WTC11 (cell line): Measurements from ENCODE around the gene MBOAT1.

Experiments
- ARID4B ChIP-seq: sonication (generic); formaldehyde crosslinking; IDR thresholded peaks from 2 replicates; pipeline ENCODE4 v1.8.0; 2023; ENCODE audit warnings: missing genetic modification reagents, mild to moderate bottlenecking, borderline replicate concordance
- ATF6 ChIP-seq: sonication (generic); formaldehyde crosslinking; IDR thresholded peaks from 2 replicates; pipeline ENCODE4 v1.8.1; 2023; ENCODE audit warnings: mild to moderate bottlenecking, missing genetic modification reagents
- CTCF ChIP-seq: fragments of 200-600 bp; IDR thresholded peaks from 2 replicates; pipeline ENCODE4 v1.8.0; 2022; ENCODE audit warnings: antibody characterized with exemption
- E2F1 ChIP-seq: sonication (generic); formaldehyde crosslinking; IDR thresholded peaks from 2 replicates; pipeline ENCODE4 v1.8.0; 2022; ENCODE audit warnings: mild to moderate bottlenecking, missing genetic modification reagents
- NFYB ChIP-seq: sonication (generic); formaldehyde crosslinking; conservative IDR thresholded peaks from 2 replicates; pipeline ENCODE4 v1.8.0; 2022; ENCODE audit warnings: low read depth, missing genetic modification reagents
- NR1H2 ChIP-seq: sonication (generic); formaldehyde crosslinking; IDR thresholded peaks from 2 replicates; pipeline ENCODE4 v1.9.0; 2021; ENCODE audit warnings: mild to moderate bottlenecking, moderate library complexity, missing genetic modification reagents
- ZBTB43 ChIP-seq: sonication (generic); formaldehyde crosslinking; IDR thresholded peaks from 2 replicates; pipeline ENCODE4 v1.8.1; 2023; ENCODE audit warnings: mild to moderate bottlenecking, missing genetic modification reagents

GRCh38 chr6:20192625-20193024 lies 19.6 kb downstream of the MBOAT1 start:
- TF ChIP-seq CTCF, result no peak
- no peak for TF ChIP-seq NFYB
- TF ChIP-seq ATF6, result no peak
- TF ChIP-seq NR1H2, result no peak
- TF ChIP-seq E2F1, result no peak
- TF ChIP-seq ARID4B (CRISPR knock-in tag), result no peak
- TF ChIP-seq ZBTB43 (CRISPR knock-in tag), result no peak
